Transverse colon (tissue), 3 donors: Measurements from ENCODE around the gene MPPED1.

Source experiments
- EP300 ChIP-seq: sonication (generic); formaldehyde crosslinking; IDR thresholded peaks from one replicate; pipeline ENCODE4 v1.6.1; 2017; ENCODE audit warnings: antibody characterized with exemption, low read depth
- POLR2A ChIP-seq: fragments of 450-650 bp; IDR thresholded peaks from one replicate; pipeline ENCODE4 v1.6.1; 2016; ENCODE audit warnings: antibody characterized with exemption, mild to moderate bottlenecking, moderate library complexity
- TF ChIP-seq, protein P1 (sequence below), 5 experiments: fragments of 200-600 bp in 3 of 5; fragments of 450-650 bp in 2 of 5; sonication (generic) in 3 of 5; IDR thresholded peaks; 1 replicate in 2 of 5; 2 replicates in 3 of 5; pipeline ENCODE4 v1.5.1; 2016 to 2017; ENCODE audit warnings: antibody characterized with exemption in 5 of 5, inconsistent platforms in 3 of 5, mild to moderate bottlenecking in 2 of 5, moderate library complexity in 1 of 5

DNA sequence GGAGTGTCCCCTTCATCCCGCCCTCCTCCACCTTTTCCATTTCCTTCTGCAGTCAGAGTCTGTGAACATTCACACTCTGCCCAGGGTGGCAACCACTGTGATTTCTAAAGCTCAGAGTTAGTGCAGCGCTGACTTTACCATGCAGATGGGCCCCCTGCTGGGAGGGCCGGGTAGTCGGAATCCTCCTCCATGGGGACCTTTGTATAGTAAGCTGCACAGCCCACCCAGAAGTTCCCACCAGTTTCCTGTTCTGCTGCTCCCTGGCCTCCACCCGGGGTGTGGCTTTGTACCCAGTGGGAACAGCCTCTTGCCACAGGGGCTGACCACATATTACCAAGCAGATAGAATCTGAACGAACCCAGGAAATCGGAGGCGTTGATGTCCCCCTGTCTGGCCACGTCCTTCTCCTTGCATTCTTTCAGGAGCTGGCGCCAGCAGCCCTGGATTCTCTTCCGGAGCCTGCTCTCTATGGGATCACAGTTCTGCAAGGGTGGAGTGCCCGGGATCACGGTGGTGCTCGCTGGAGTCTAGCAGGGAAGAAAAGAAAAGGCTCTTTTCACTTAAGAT, 125.3 kb downstream of the MPPED1 start:
- TF ChIP-seq, protein P1, sequence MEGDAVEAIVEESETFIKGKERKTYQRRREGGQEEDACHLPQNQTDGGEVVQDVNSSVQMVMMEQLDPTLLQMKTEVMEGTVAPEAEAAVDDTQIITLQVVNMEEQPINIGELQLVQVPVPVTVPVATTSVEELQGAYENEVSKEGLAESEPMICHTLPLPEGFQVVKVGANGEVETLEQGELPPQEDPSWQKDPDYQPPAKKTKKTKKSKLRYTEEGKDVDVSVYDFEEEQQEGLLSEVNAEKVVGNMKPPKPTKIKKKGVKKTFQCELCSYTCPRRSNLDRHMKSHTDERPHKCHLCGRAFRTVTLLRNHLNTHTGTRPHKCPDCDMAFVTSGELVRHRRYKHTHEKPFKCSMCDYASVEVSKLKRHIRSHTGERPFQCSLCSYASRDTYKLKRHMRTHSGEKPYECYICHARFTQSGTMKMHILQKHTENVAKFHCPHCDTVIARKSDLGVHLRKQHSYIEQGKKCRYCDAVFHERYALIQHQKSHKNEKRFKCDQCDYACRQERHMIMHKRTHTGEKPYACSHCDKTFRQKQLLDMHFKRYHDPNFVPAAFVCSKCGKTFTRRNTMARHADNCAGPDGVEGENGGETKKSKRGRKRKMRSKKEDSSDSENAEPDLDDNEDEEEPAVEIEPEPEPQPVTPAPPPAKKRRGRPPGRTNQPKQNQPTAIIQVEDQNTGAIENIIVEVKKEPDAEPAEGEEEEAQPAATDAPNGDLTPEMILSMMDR (IDR thresholded peaks at IDR 0.05), result no peak
- TF ChIP-seq POLR2A (no peak), EP300 (no peak)
